ENCODE measurements around the gene ZFAND3.

Gene ZFAND3

DNA sequence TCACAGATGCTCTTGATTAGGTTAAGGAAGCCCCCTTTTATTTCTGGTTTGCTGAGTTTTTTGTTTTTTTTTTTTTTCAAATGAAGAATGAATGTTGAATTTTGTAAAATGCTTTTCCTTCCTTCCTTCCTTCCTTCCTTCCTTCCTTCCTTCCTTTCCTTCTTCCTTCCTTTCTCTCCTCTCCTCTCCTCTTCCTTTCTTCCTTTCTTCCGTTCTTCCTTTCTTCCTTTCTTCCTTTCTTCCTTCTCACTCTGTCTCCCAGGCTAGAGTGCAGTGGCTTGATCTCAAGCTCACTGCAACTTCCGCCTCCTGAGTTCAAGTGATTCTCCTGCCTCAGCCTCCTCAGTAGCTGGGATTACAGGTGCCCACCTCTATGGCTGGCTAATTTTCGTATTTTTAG is 158.2 kb downstream of the ZFAND3 start:
- no peak for DNase-seq (ENCODE audit: low read depth, low spot score)
- Histone ChIP-seq H3K36me3 (ENCODE audit: insufficient read depth, insufficient read length, low read length) (no peaks in the 10 kb centered on the region), H3K4me1 (ENCODE audit: insufficient read depth, insufficient read length) (no peaks in the 10 kb centered on the region), H3K9me3 (ENCODE audit: insufficient read depth, low read length) (peaks cover 15% of the 10 kb centered on the region; the same call in 1 of the 2 replicates), H3K4me3 (ENCODE audit: insufficient read length, low read depth) (no peak overlapping the region), H3K27me3 (ENCODE audit: insufficient read depth, insufficient read length) (no peaks in the 10 kb centered on the region), H3K9ac (ENCODE audit: insufficient read length, low read depth) (no peak overlapping the region)
- no peak for TF ChIP-seq YY1 (IDR thresholded peaks at IDR 0.05; ENCODE audit: insufficient read depth, insufficient read length)
- no peak for TF ChIP-seq SUZ12 (IDR thresholded peaks at IDR 0.05; ENCODE audit: extremely low read depth, insufficient read depth, insufficient read length)
- TF ChIP-seq ZNF274 (IDR thresholded peaks at IDR 0.05; ENCODE audit: low read depth, low read length): no peak

DNA sequence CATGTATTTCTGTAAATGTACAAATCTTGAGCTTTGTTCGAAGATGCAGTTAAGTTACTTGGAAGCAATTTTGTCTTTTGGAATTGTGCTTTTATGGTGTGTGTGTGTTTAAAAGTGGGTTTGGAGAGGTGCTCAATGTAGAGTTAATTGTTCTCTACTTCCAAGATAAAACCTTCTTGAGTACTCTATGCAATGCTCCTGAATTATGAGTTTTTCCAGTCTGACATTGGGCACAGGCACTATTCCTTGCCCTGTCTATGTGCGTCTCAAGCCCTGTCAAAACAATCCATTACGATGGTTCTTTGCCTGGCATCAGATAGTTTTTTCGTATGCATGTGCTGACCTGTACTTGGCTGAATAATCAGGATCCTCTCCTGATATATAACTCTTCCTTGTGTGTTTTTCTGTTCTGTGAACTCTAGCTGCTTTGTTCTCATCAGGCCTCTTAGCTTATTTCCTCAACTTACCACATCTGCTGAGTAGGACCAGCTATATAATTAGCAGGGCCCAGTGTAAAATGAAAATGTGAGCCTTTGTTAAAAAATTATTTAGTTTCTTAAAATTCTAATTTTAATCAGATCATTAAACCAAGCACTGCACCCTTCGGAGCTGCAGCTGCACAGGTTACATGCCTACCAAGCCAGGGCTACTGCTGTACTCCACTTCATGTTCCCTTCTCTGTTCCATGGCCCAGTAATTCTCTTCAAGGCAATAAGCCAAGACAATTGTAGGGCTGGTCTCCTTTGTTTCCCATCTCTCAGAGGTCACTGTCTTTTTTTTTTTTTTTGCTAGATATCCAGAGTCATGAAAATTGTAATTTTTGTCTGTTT is 160.1 kb downstream of the ZFAND3 start:
- Histone ChIP-seq H3K4me1 (ENCODE audit: insufficient read depth, insufficient read length) (no peaks in the 10 kb centered on the region), H3K36me3 (ENCODE audit: insufficient read depth, insufficient read length, low read length) (no peaks in the 10 kb centered on the region), H3K27me3 (ENCODE audit: insufficient read depth, insufficient read length) (no peaks in the 10 kb centered on the region), H3K9ac (ENCODE audit: insufficient read length, low read depth) (no peak overlapping the region), H3K9me3 (ENCODE audit: insufficient read depth, low read length) (peaks cover 11% of the 10 kb centered on the region; the same call in 1 of the 2 replicates), H3K4me3 (ENCODE audit: insufficient read length, low read depth) (no peak overlapping the region)
- DNase-seq (ENCODE audit: low read depth, low spot score): no peak
- TF ChIP-seq ZNF274 (IDR thresholded peaks at IDR 0.05; ENCODE audit: low read depth, low read length) (no peak), SUZ12 (IDR thresholded peaks at IDR 0.05; ENCODE audit: extremely low read depth, insufficient read depth, insufficient read length) (no peak), YY1 (IDR thresholded peaks at IDR 0.05; ENCODE audit: insufficient read depth, insufficient read length) (no peak)

GRCh38 chr6:37980222-37980595 is 160.7 kb downstream of the ZFAND3 start:
- no peaks in the 10 kb centered on the region for H3K4me1 ChIP-seq (ENCODE audit: insufficient read depth, insufficient read length)
- no peak for TF ChIP-seq SUZ12 (IDR thresholded peaks at IDR 0.05; ENCODE audit: extremely low read depth, insufficient read depth, insufficient read length)
- DNase-seq (ENCODE audit: low read depth, low spot score): no peak
- 0 out of 2 replicates have a peak, but pooled peaks cover 5% of the 10 kb centered on the region for H3K9me3 ChIP-seq (ENCODE audit: insufficient read depth, low read length)
- H3K36me3 ChIP-seq (ENCODE audit: insufficient read depth, insufficient read length, low read length): no peaks in the 10 kb centered on the region
- H3K27me3 ChIP-seq (ENCODE audit: insufficient read depth, insufficient read length): no peaks in the 10 kb centered on the region
- H3K4me3 ChIP-seq (ENCODE audit: insufficient read length, low read depth): no peak overlapping the region
- no peak overlapping the region for H3K9ac ChIP-seq (ENCODE audit: insufficient read length, low read depth)

GRCh38 chr6:37981626-37982025 is 162.1 kb downstream of the ZFAND3 start:
- Histone ChIP-seq H3K9ac (ENCODE audit: insufficient read length, low read depth) (no peak overlapping the region), H3K36me3 (ENCODE audit: insufficient read depth, insufficient read length, low read length) (no peaks in the 10 kb centered on the region), H3K9me3 (ENCODE audit: insufficient read depth, low read length) (no peaks in the 10 kb centered on the region), H3K4me3 (ENCODE audit: insufficient read length, low read depth) (no peak overlapping the region), H3K4me1 (ENCODE audit: insufficient read depth, insufficient read length) (no peaks in the 10 kb centered on the region), H3K27me3 (ENCODE audit: insufficient read depth, insufficient read length) (no peaks in the 10 kb centered on the region)
- no peak for DNase-seq (ENCODE audit: low read depth, low spot score)
- TF ChIP-seq YY1 (IDR thresholded peaks at IDR 0.05; ENCODE audit: insufficient read depth, insufficient read length) (no peak), ZNF274 (IDR thresholded peaks at IDR 0.05; ENCODE audit: low read depth, low read length) (no peak), SUZ12 (IDR thresholded peaks at IDR 0.05; ENCODE audit: extremely low read depth, insufficient read depth, insufficient read length) (no peak)

DNA sequence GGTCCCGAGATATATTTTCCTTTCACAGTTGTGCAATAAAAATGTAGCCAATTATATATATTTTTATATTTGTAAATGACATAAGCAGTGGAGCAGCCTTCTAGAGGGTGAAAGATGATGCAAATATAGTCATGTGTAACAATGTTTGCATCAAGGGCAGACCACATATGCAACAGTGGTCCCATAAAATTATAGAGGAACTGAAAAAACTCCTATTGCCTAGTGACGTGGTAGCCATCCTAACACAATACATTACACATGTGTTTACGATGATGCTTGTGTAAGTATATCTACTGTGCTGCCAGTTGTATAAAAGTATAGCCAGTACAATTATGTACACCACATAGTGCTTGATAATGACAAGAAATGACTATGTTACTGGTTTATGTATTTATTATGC is 162.8 kb downstream of the ZFAND3 start:
- Histone ChIP-seq H3K9ac (ENCODE audit: insufficient read length, low read depth) (no peak overlapping the region), H3K4me3 (ENCODE audit: insufficient read length, low read depth) (no peak overlapping the region), H3K9me3 (ENCODE audit: insufficient read depth, low read length) (no peaks in the 10 kb centered on the region), H3K27me3 (ENCODE audit: insufficient read depth, insufficient read length) (no peaks in the 10 kb centered on the region), H3K36me3 (ENCODE audit: insufficient read depth, insufficient read length, low read length) (no peaks in the 10 kb centered on the region), H3K4me1 (ENCODE audit: insufficient read depth, insufficient read length) (no peaks in the 10 kb centered on the region)
- TF ChIP-seq SUZ12 (IDR thresholded peaks at IDR 0.05; ENCODE audit: extremely low read depth, insufficient read depth, insufficient read length) (no peak), ZNF274 (IDR thresholded peaks at IDR 0.05; ENCODE audit: low read depth, low read length) (no peak), YY1 (IDR thresholded peaks at IDR 0.05; ENCODE audit: insufficient read depth, insufficient read length) (no peak)
- DNase-seq (ENCODE audit: low read depth, low spot score): no peak

DNA sequence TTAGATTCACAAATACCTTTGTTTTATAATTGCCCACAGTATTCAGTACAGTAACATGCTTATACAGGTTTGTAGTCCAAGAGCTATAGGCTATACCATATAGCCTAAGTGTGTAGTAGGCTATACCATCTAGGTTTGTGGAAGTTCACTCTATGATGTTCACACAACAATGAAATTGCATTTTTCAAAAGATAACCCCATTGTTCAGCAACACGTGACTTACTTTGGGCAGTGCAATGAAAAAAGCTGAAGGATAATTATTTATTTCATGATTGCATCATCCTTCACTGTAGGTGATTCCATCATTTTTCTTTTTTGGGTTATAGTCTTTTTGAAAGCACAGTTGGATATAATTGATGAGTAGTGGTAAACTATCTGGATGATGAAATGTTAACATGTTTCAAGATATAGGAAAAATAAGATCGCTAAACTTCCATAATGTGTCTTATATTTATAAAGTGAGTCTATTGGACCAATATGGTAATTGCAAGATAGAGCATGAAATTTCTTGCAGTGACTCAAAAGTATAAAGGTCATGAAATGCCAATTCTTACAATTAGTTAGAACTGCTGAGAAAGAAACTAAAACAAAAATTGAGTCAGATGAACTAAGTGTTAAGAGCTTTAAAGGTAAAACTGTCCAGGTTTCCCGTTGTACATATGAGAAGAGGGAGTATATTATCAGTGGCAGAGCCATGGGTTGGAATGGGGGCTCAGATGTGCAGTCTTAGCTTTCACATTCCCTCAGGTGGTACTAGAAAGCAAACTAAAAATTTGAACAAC is 164.4 kb downstream of the ZFAND3 start:
- Histone ChIP-seq H3K4me3 (ENCODE audit: insufficient read length, low read depth) (no peak overlapping the region), H3K9ac (ENCODE audit: insufficient read length, low read depth) (no peak overlapping the region), H3K9me3 (ENCODE audit: insufficient read depth, low read length) (no peaks in the 10 kb centered on the region), H3K4me1 (ENCODE audit: insufficient read depth, insufficient read length) (no peaks in the 10 kb centered on the region), H3K36me3 (ENCODE audit: insufficient read depth, insufficient read length, low read length) (no peaks in the 10 kb centered on the region), H3K27me3 (ENCODE audit: insufficient read depth, insufficient read length) (no peaks in the 10 kb centered on the region)
- no peak for DNase-seq (ENCODE audit: low read depth, low spot score)
- TF ChIP-seq SUZ12 (IDR thresholded peaks at IDR 0.05; ENCODE audit: extremely low read depth, insufficient read depth, insufficient read length): no peak
- TF ChIP-seq YY1 (IDR thresholded peaks at IDR 0.05; ENCODE audit: insufficient read depth, insufficient read length): no peak
- no peak for TF ChIP-seq ZNF274 (IDR thresholded peaks at IDR 0.05; ENCODE audit: low read depth, low read length)

DNA sequence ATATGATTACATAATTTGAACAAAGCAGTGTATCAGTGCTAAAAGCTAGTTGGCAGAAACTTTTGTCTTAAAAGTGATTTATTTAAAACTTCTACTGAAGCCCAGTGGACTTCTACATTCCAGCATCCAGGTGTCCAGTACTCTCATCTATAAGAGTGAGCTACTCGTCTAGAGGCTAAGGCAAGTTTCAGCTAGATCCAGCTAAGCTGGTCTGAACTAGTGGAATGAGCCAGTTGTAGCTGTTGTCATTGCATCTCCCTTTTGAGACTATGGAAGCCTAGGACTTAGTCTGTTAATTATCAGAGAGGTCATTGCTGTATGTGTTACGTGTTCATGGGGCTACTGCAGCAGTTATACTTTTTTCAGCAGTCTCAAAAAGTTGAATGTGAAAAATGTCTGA is 165.1 kb downstream of the ZFAND3 start:
- H3K27me3 ChIP-seq (ENCODE audit: insufficient read depth, insufficient read length): no peaks in the 10 kb centered on the region
- no peaks in the 10 kb centered on the region for H3K36me3 ChIP-seq (ENCODE audit: insufficient read depth, insufficient read length, low read length)
- H3K9me3 ChIP-seq (ENCODE audit: insufficient read depth, low read length): no peaks in the 10 kb centered on the region
- TF ChIP-seq ZNF274 (IDR thresholded peaks at IDR 0.05; ENCODE audit: low read depth, low read length): no peak
- no peak for TF ChIP-seq YY1 (IDR thresholded peaks at IDR 0.05; ENCODE audit: insufficient read depth, insufficient read length)
- no peak for TF ChIP-seq SUZ12 (IDR thresholded peaks at IDR 0.05; ENCODE audit: extremely low read depth, insufficient read depth, insufficient read length)
- no peak for DNase-seq (ENCODE audit: low read depth, low spot score)
- H3K9ac ChIP-seq (ENCODE audit: insufficient read length, low read depth): no peak overlapping the region
- H3K4me1 ChIP-seq (ENCODE audit: insufficient read depth, insufficient read length): no peaks in the 10 kb centered on the region
- no peak overlapping the region for H3K4me3 ChIP-seq (ENCODE audit: insufficient read length, low read depth)

Measured in NT2/D1 (cell line).